Esophagus muscularis mucosa (tissue), 4 donors: ENCODE results near the gene MTRF1. TPM values are rescaled to one million over a fixed set of nuclear protein-coding genes. Genes with fewer than 3 reads are reported as not detected.

Experiments used
- DNase-seq: peaks from one replicate; pipeline ENCODE4 v3.0.0-alpha.2; 2017; ENCODE audit errors: extremely low spot score
- H3K27ac ChIP-seq, 4 donors: fragments of 200-600 bp; sonication (generic); replicated peaks in 1 of 4; 1 replicate in 3 of 4; 2 replicates in 1 of 4; pipeline ENCODE4 v1.5.1; 2016 to 2019; ENCODE audit warnings: mild to moderate bottlenecking in 1 of 4
- H3K27me3 ChIP-seq, 4 donors: fragments of 200-600 bp; sonication (generic); one replicate each; pipeline versions ENCODE4 v1.5.1 to v1.6.0; 2016 to 2019
- H3K36me3 ChIP-seq, 4 donors: fragments of 200-600 bp; sonication (generic); one replicate each; pipeline ENCODE4 v1.5.1; 2016 to 2019
- H3K4me1 ChIP-seq, 4 donors: fragments of 200-600 bp; sonication (generic); one replicate each; pipeline ENCODE4 v1.5.1; 2016 to 2019
- H3K4me3 ChIP-seq, 4 donors: fragments of 200-600 bp; sonication (generic); 1 replicate in 2 of 4; 2 replicates in 2 of 4; pipeline ENCODE4 v1.5.1; 2016 to 2019; ENCODE audit warnings: mild to moderate bottlenecking in 4 of 4, moderate library complexity in 1 of 4
- H3K9me3 ChIP-seq, 4 donors: fragments of 200-600 bp; sonication (generic); 1 replicate in 3 of 4; 2 replicates in 1 of 4; pipeline ENCODE4 v1.5.1; 2016 to 2019
- EP300 ChIP-seq: sonication (generic); formaldehyde crosslinking; IDR thresholded peaks from one replicate; pipeline ENCODE4 v1.6.1; 2017; ENCODE audit warnings: antibody characterized with exemption
- POLR2A ChIP-seq: fragments of 450-650 bp; IDR thresholded peaks from one replicate; pipeline ENCODE4 v1.6.1; 2017; ENCODE audit warnings: antibody characterized with exemption, moderate library complexity, mild to moderate bottlenecking, low read depth
- POLR2AphosphoS5 ChIP-seq, 2 donors: sonication (generic); formaldehyde crosslinking; IDR thresholded peaks; one replicate each; pipeline ENCODE4 v1.6.1; 2017; ENCODE audit warnings: antibody characterized with exemption in 2 of 2
- WGBS: methylation state at CpG from one replicate; pipeline ENCODE4 v1.1.5; 2018; 5-methylcytosine and 5-hydroxymethylcytosine counted together
- intact Hi-C: fragments of 100-400 bp; cut with DNase I; formaldehyde crosslinking; loops from one replicate; pipeline ENCODE4 v1.15.1; 2023
- total RNA-seq, 4 donors: library from RNA; depleted of rRNA; stranded (reverse); fragments of >200 nt; gene quantifications; one replicate each; pipeline versions ENCODE4 v1.1.0 to v1.2.1, GENCODE V29; 2016
- TF ChIP-seq, protein P1 (sequence below), 3 experiments: fragments of 200-600 bp in 2 of 3; fragments of 450-650 bp in 1 of 3; sonication (generic) in 2 of 3; IDR thresholded peaks; one replicate each; pipeline ENCODE4 v1.5.1; 2017 to 2019; ENCODE audit warnings: antibody characterized with exemption in 3 of 3, mild to moderate bottlenecking in 2 of 3, moderate library complexity in 1 of 3

MTRF1 gene
- total RNA-seq, 4 donors from 2014 or later, result 6.4 to 18.7 (median 8.9) TPM

DNA sequence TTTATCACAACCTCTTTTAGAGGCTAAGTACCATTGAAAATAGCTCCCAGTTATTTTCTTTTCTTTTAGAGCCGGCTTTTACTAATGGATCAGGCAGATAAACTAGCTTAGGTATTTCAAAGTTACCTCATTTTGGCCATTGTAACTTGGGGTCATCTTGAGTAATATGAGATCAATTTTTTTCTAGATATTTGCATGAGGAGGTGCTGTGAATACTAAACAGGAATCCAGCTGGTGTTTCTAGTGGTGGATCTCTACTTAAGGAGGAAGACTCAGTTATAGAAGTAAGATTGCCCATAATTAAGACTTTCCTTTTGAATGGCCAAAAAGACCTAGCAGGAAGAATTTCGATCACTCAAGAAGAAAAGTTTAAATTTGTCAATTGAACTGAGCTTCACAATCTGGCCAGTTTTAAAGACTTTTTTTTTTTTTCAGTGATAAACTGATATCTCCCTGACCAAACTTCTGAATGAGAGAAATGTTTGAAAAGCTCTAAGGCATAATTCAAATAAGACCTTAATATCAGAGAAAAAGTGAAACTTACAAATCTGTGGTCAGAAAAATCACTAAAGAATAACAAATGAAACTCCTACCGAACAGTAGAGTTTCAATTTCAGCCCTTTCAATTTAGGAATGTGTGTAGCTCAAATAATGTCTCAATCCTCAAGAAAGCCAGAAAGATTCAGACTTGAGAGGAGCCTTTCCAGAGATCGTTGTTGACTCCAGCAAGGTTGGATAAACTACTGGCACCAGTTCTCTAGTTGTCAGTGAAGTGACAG, 36.1 kb upstream of the MTRF1 start:
- 91% methylated on average over 4 of the region's 4 CpGs for WGBS
- Histone ChIP-seq H3K9me3 (no peaks in the 10 kb centered on the region), H3K36me3 (no peaks in the 10 kb centered on the region), H3K27me3 (no peaks in the 10 kb centered on the region), H3K4me3 (no peak overlapping the region), H3K27ac (no peak overlapping the region), H3K4me1 (no peaks in the 10 kb centered on the region)
- TF ChIP-seq EP300 (no peak), POLR2AphosphoS5 (IDR thresholded peaks at IDR 0.05) (no peak), POLR2A (no peak)
- TF ChIP-seq, protein P1, sequence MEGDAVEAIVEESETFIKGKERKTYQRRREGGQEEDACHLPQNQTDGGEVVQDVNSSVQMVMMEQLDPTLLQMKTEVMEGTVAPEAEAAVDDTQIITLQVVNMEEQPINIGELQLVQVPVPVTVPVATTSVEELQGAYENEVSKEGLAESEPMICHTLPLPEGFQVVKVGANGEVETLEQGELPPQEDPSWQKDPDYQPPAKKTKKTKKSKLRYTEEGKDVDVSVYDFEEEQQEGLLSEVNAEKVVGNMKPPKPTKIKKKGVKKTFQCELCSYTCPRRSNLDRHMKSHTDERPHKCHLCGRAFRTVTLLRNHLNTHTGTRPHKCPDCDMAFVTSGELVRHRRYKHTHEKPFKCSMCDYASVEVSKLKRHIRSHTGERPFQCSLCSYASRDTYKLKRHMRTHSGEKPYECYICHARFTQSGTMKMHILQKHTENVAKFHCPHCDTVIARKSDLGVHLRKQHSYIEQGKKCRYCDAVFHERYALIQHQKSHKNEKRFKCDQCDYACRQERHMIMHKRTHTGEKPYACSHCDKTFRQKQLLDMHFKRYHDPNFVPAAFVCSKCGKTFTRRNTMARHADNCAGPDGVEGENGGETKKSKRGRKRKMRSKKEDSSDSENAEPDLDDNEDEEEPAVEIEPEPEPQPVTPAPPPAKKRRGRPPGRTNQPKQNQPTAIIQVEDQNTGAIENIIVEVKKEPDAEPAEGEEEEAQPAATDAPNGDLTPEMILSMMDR (IDR thresholded peaks at IDR 0.05), result no peak
- DNase-seq, result no peak
- intact Hi-C loops, result no loop called here

DNA sequence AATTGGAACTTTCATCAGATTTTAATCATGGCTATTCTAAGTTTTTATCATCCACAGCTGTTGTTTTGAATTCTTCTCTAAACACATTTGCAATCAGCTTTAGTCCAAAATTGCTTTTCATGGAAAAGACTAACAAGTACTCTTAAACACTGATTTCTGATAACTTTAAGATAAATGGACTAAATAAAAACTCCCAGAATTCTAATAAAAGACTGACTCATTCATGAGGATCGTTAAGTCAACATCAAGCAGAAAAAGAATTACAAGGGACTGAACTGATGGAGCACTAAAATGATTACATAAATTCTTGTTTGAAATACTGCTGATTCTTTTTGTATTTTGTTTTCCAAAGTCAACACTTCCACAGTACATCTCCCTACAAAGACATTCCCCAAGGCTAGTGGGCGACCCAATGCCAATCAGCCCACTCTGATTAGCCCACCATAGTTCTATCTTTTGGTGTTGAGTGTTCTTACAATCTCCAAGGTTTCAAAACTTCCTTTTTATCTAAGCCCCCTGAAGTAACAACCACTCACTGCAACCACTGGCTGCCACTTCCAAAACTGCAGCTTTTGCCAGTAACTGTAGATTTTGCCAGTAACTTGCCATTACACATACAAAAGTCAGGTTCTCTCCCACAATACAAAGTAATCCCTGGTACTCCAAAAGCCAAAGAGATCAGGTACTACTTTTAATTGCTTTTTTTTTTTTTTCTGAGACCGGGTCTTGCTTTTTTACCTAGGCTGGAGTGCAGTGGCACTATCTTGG, 33.7 kb upstream of the MTRF1 start:
- DNase-seq, result no peak
- intact Hi-C loops, result no loop called here
- no peaks in the 10 kb centered on the region for H3K4me1 ChIP-seq
- TF ChIP-seq POLR2AphosphoS5 (IDR thresholded peaks at IDR 0.05) (no peak), EP300 (no peak), POLR2A (no peak)
- TF ChIP-seq, protein P1 (IDR thresholded peaks at IDR 0.05), result no peak
- H3K4me3 ChIP-seq, result no peak overlapping the region
- H3K27ac ChIP-seq, result no peak overlapping the region
- no peaks in the 10 kb centered on the region for H3K9me3 ChIP-seq
- 82% methylated on average over 3 of the region's 3 CpGs for WGBS
- no peaks in the 10 kb centered on the region for H3K27me3 ChIP-seq
- no peaks in the 10 kb centered on the region for H3K36me3 ChIP-seq

DNA sequence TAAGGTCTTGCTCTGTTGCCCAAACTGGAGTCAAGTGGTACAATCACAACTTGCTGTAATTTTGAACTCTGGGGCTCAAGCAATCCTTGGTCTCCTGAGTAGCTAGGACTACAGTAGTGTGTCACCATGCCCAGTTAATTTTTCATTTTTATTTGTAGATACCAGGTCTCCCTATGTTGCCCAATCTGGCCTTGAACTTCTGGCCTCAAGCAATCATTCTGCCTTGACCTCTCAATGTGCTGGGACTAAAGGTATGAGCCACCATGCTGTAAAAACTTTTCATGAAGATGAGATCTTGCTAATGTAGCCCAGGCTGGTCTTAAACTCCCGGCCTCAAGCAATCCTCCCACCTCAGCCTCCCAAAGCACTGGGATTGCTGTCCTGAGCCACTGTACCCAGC, 32.6 kb upstream of the MTRF1 start:
- H3K27ac ChIP-seq, result no peak overlapping the region

DNA sequence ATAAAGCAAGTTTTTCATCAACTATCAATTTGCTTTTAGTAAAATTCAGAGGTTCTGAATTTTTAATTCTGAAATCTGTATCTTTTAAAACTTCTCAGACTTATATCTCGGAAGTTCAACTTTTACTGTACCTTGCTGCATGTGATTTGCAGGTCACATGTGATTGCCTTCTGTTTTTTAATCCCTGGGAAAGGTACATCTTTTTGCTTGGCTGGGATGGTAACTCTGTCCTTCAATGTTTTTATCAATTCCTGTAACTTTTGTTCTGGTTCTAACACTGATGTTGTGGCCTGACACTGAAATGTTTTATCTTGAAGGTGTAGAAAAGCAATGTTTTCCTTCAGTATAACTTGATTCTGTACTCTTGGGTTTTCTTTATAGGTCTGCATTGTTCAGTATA, 31.5 kb upstream of the MTRF1 start:
- intact Hi-C loops, result no loop called here
- H3K36me3 ChIP-seq, result no peaks in the 10 kb centered on the region
- 92% methylated on average over 1 of the region's 1 CpG for WGBS
- TF ChIP-seq EP300 (no peak), POLR2AphosphoS5 (IDR thresholded peaks at IDR 0.05) (no peak), POLR2A (no peak)
- TF ChIP-seq, protein P1 (IDR thresholded peaks at IDR 0.05), result no peak
- no peak overlapping the region for H3K4me3 ChIP-seq
- H3K27ac ChIP-seq, result no peak overlapping the region
- H3K4me1 ChIP-seq, result no peaks in the 10 kb centered on the region
- H3K27me3 ChIP-seq, result no peaks in the 10 kb centered on the region
- no peak for DNase-seq
- H3K9me3 ChIP-seq, result no peaks in the 10 kb centered on the region

More for the DNA sequence above, 32.6 kb upstream of the MTRF1 start:
- no peak for TF ChIP-seq POLR2AphosphoS5 (IDR thresholded peaks at IDR 0.05)
- TF ChIP-seq EP300, result no peak
- TF ChIP-seq, protein P1 (IDR thresholded peaks at IDR 0.05), result no peak
- no peak for TF ChIP-seq POLR2A
- DNase-seq, result no peak
- no peaks in the 10 kb centered on the region for H3K27me3 ChIP-seq
- H3K4me1 ChIP-seq, result no peaks in the 10 kb centered on the region
- 92% methylated on average over 1 of the region's 1 CpG for WGBS
- H3K36me3 ChIP-seq, result no peaks in the 10 kb centered on the region
- H3K9me3 ChIP-seq, result no peaks in the 10 kb centered on the region
- intact Hi-C loops, result no loop called here
- H3K4me3 ChIP-seq, result no peak overlapping the region
